Left lung (tissue), 10 donors: ENCODE data around the gene ACSL4. TPM values are rescaled to one million over a fixed set of nuclear protein-coding genes. Genes with fewer than 3 reads are reported as not detected.

Experiments used
- ATAC-seq: fragments of 200-7000 bp; cut with Tn5 transposase; one replicate; pipeline ENCODE4 v1.9.1; 2020; ENCODE audit warnings: moderate library complexity
- DNase-seq, 4 donors: peaks; one replicate each; pipeline ENCODE4 v3.0.0-alpha.2; 2013 to 2020
- H3K27ac ChIP-seq, 2 donors: fragments of 200-600 bp; sonication (generic) in 1 of 2; one replicate each; pipeline versions ENCODE4 v1.5.0 to v1.8.0; 2020 to 2021
- H3K27me3 ChIP-seq, 2 donors: fragments of 200-600 bp; sonication (generic) in 1 of 2; one replicate each; pipeline versions ENCODE4 v1.5.0 to v1.8.0; 2020 to 2021
- H3K36me3 ChIP-seq, 2 donors: fragments of 200-600 bp; sonication (generic) in 1 of 2; one replicate each; pipeline versions ENCODE4 v1.5.0 to v1.8.0; 2020 to 2021
- H3K4me1 ChIP-seq, 2 donors: fragments of 200-600 bp; one replicate each; pipeline ENCODE4 v1.8.0; 2021
- H3K4me3 ChIP-seq, 2 donors: fragments of 200-600 bp; sonication (generic) in 1 of 2; one replicate each; pipeline versions ENCODE4 v1.5.0 to v1.8.0; 2020 to 2021; ENCODE audit warnings: mild to moderate bottlenecking in 1 of 2
- H3K9me3 ChIP-seq, 2 donors: fragments of 200-600 bp; sonication (generic) in 1 of 2; one replicate each; pipeline versions ENCODE4 v1.5.0 to v1.8.0; 2020 to 2021
- CTCF ChIP-seq, 2 donors: fragments of 200-600 bp; sonication (generic) in 1 of 2; IDR thresholded peaks; one replicate each; pipeline versions ENCODE4 v1.5.0 to v1.8.0; 2021; ENCODE audit warnings: antibody characterized with exemption in 2 of 2
- intact Hi-C, 2 donors: fragments of 100-400 bp; cut with DNase I; formaldehyde crosslinking; loops; one replicate each; pipeline versions ENCODE4 v1.11.2 to v1.14.2; 2022
- polyA plus RNA-seq, 6 donors: library from polyadenylated mRNA; unstranded; fragments of 120-200 nt; gene quantifications; one replicate each; pipeline ENCODE4 v1.2.1, GENCODE V29; 2013; ENCODE audit not compliant: insufficient read length in 6 of 6
- total RNA-seq, 2 donors: library from RNA; stranded (reverse); fragmentation: NEBNext Ultra II Directional; extraction: Animal tissue kit (Norgen Biotek cat#: 25700); gene quantifications; one replicate each; pipeline ENCODE4 v1.2.1, GENCODE V29; 2021
- donor health status: DM: no; HTN: yes; CAD: no.
- donor health status: DM: no; HTN: no; CAD: no.

The ACSL4 gene
- total and polyA plus RNA-seq, 8 donors = 13.2 to 93.9 (median 15.4) TPM

- Histone ChIP-seq H3K9me3 (no peaks in the 10 kb centered on the region), H3K27ac (no peak overlapping the region), H3K36me3 (no peaks in the 10 kb centered on the region), H3K4me1 (no peaks in the 10 kb centered on the region), H3K4me3 (no peak overlapping the region), H3K27me3 (peaks cover 0 to 7% of the 10 kb centered on the region in 2 donors)
- intact Hi-C loops = no loop called here
- ATAC-seq (peak; percentile 15), DNase-seq (no peak)
- TF ChIP-seq CTCF (IDR thresholded peaks at IDR 0.05) = no peak
Measured at GRCh38 chrX:109760922-109761250, 27.8 kb upstream of the ACSL4 start.

- Histone ChIP-seq H3K4me3 (no peak overlapping the region), H3K36me3 (no peaks in the 10 kb centered on the region), H3K4me1 (no peaks in the 10 kb centered on the region), H3K27me3 (peaks cover 0 to 7% of the 10 kb centered on the region in 2 donors), H3K9me3 (peaks cover 0 to under 1% of the 10 kb centered on the region in 2 donors), H3K27ac (no peak overlapping the region)
- no peak for TF ChIP-seq CTCF (IDR thresholded peaks at IDR 0.05)
- intact Hi-C loops = no loop called here
- ATAC-seq = peak; percentile 16
- no peak for DNase-seq
Measured at GRCh38 chrX:109760209-109760921, 27.3 kb upstream of the ACSL4 start.

- no peak for DNase-seq
- no peaks in the 10 kb centered on the region for H3K4me1 ChIP-seq
Measured at GRCh38 chrX:109753256-109753655, 20.2 kb upstream of the ACSL4 start.

GRCh38 chrX:109751698-109752097 is 18.6 kb upstream of the ACSL4 start:
- no peaks in the 10 kb centered on the region for H3K36me3 ChIP-seq
- ATAC-seq (peak; percentile 82), DNase-seq (no peak)
- peaks cover 0 to 2% of the 10 kb centered on the region in 2 donors for H3K9me3 ChIP-seq
- intact Hi-C loops = no loop called here
- no peak overlapping the region for H3K4me3 ChIP-seq
- TF ChIP-seq CTCF (IDR thresholded peaks at IDR 0.05) = no peak
- peak overlapping the region in 1 of 2 donors; percentile 33 for H3K27ac ChIP-seq
- no peaks in the 10 kb centered on the region for H3K4me1 ChIP-seq
- no peaks in the 10 kb centered on the region for H3K27me3 ChIP-seq

More at GRCh38 chrX:109753256-109753655, 20.2 kb upstream of the ACSL4 start:
- no peak for ATAC-seq
- H3K27ac ChIP-seq = no peak overlapping the region
- H3K4me3 ChIP-seq = no peak overlapping the region
- no peaks in the 10 kb centered on the region for H3K36me3 ChIP-seq
- H3K27me3 ChIP-seq = no peaks in the 10 kb centered on the region
- H3K9me3 ChIP-seq = peaks cover 0 to 2% of the 10 kb centered on the region in 2 donors
- no peak for TF ChIP-seq CTCF (IDR thresholded peaks at IDR 0.05)
- intact Hi-C loops = no loop called here

GRCh38 chrX:109749207-109749606 is 16.1 kb upstream of the ACSL4 start:
- DNase-seq (no peak), ATAC-seq (no peak)
- H3K4me1 ChIP-seq = no peaks in the 10 kb centered on the region
- H3K27ac ChIP-seq = no peak overlapping the region
- no peaks in the 10 kb centered on the region for H3K27me3 ChIP-seq
- TF ChIP-seq CTCF (IDR thresholded peaks at IDR 0.05) = no peak
- H3K4me3 ChIP-seq = no peak overlapping the region
- no peaks in the 10 kb centered on the region for H3K36me3 ChIP-seq
- intact Hi-C loops = no loop called here
- no peaks in the 10 kb centered on the region for H3K9me3 ChIP-seq
